Activated naive CD8-positive, alpha-beta T cell (primary cell): ENCODE measurements around the gene CSNK1G2.

ENCODE experiments used
- H3K27ac Mint-ChIP-seq: one replicate; pipeline ENCODE4 v1.8.0; 2021; ENCODE audit warnings: mixed read lengths
- H3K27me3 Mint-ChIP-seq: one replicate; pipeline ENCODE4 v1.8.0; 2021; ENCODE audit warnings: mixed read lengths
- H3K36me3 Mint-ChIP-seq: one replicate; pipeline ENCODE4 v1.8.0; 2021; ENCODE audit warnings: mixed read lengths
- H3K4me1 Mint-ChIP-seq: one replicate; pipeline ENCODE4 v1.8.0; 2021; ENCODE audit warnings: low read depth, mixed read lengths
- H3K4me3 Mint-ChIP-seq: one replicate; pipeline ENCODE4 v1.8.0; 2021; ENCODE audit warnings: mild to moderate bottlenecking, mixed read lengths
- H3K9me3 Mint-ChIP-seq: one replicate; pipeline ENCODE4 v1.8.0; 2021; ENCODE audit warnings: low read depth, mixed read lengths

The CSNK1G2 gene

DNA sequence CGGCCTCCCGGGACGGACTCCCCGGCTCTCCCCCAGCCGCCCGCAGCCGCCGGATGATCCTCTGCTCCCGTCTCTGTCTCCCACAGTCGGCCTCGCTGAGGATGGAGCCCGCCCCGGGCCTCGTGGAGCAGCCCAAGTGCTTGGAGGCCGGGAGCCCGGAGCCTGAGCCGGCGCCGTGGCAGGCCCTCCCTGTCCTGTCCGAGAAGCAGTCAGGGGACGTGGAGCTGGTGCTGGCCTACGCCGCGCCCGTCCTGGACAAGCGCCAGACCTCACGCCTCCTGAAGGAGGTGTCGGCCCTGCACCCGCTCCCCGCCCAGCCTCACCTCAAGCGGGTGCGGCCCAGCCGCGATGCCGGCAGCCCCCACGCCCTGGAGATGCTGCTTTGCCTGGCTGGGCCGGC, 29.0 kb upstream of the CSNK1G2 start:
- Mint-ChIP-seq H3K4me1 (peaks cover 19% of the 10 kb centered on the region), H3K27ac (no peak overlapping the region), H3K36me3 (no peaks in the 10 kb centered on the region), H3K4me3 (no peak overlapping the region), H3K9me3 (no peaks in the 10 kb centered on the region), H3K27me3 (no peaks in the 10 kb centered on the region)

DNA sequence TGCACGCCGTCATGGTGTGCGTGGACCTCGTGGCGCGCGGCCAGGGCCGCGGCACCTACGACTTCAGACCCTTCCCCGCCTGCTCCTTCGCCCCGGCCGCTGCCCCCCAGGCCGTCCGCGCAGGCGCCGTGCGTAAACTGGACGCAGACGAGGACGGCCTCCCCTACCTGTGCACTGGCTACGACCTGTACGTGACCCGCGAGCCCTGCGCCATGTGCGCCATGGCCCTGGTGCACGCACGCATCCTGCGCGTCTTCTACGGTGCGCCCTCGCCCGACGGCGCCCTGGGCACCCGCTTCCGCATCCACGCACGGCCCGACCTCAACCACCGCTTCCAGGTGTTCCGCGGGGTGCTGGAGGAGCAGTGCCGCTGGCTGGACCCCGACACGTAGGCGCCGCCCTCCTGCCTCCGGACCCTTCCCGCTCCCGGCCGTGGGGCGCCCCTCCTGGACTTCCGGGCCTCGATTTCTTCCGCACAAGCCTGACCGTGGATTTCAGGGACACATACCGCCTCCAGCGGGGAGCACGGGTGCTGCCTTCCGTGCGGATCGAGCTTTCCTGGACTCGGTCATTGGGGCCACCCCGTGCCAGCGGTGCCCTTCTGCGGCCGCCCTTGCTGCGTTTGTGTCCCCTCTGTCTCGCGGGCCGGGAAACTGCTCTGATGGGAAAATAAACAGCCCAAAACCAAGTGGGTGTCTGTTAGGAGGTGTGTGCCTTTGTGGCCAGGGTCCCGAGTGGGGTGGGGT, 28.0 kb upstream of the CSNK1G2 start:
- Mint-ChIP-seq H3K9me3 (no peaks in the 10 kb centered on the region), H3K4me3 (no peak overlapping the region), H3K27ac (no peak overlapping the region), H3K36me3 (no peaks in the 10 kb centered on the region), H3K27me3 (no peaks in the 10 kb centered on the region), H3K4me1 (peaks cover 16% of the 10 kb centered on the region)

DNA sequence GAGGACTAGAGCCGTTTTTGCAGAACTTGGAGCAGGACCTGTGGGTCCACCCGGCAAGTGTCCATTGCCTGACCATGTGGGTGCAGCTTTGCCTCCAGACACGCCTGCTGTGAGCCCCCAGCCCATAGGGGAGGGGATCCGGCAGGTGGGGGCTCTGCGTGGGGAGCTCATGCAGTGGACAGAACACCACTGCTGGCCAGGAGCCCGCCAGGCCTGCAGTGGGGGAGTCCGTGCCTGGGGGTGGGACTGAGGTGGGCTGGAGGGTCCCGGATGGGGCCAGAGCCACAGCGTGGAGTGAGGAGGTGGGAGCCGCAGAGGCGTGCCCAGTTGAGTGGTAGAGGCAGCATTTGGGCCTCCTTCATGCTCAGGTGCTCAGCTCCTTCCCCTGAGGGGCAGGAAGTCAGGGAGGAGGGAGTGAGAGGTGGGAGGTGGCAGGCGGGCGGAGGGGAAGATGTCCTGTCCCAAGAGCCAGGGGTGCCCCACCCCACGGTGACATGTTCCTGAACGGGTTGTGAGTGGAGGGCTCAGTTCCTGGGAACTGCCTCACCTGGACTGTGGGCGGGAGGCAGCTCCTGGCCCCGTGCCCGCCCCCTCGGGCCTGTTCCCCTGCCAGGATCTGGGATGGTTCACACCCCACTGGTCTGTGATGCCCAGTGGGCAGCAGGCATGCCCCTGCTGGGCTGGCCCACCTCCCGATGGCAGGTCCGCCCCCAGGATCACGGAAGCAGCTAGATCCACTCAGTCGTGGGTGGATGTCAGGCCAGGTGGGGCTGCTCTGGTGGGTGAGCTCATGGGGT, 27.0 kb upstream of the CSNK1G2 start:
- Mint-ChIP-seq H3K27ac (no peak overlapping the region), H3K9me3 (no peaks in the 10 kb centered on the region), H3K36me3 (no peaks in the 10 kb centered on the region), H3K27me3 (no peaks in the 10 kb centered on the region), H3K4me3 (no peak overlapping the region), H3K4me1 (peaks cover 11% of the 10 kb centered on the region)

DNA sequence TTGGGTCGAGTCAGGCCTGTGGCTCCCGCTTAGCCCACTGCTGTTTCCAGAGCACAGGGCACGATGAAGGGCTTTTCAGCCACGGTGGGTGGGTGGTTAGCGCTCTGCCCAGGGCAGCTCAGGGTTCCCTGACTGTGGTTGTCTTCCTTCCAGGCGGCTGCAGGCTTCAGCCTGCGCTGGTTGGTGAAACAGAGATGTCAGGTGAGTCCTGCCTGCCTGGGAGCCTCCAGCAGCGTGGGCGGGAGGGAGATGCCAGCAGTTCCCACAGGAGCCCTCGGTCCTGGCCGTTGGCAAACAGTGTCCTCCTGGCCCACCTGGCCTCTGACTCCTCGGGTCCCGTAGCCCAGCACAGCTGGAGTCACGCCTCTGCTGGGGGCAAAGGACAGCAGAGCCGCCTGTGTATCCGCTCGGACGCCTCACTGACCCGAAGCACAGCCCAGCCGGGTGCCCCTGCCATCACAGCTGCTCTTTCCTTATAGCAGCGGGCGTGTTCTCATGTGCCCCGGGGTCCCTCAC, 26.1 kb upstream of the CSNK1G2 start:
- H3K27ac Mint-ChIP-seq, result no peak overlapping the region
- H3K27me3 Mint-ChIP-seq, result no peaks in the 10 kb centered on the region
- H3K9me3 Mint-ChIP-seq, result no peaks in the 10 kb centered on the region
- H3K4me1 Mint-ChIP-seq, result peaks cover 4% of the 10 kb centered on the region
- no peak overlapping the region for H3K4me3 Mint-ChIP-seq
- no peaks in the 10 kb centered on the region for H3K36me3 Mint-ChIP-seq

DNA sequence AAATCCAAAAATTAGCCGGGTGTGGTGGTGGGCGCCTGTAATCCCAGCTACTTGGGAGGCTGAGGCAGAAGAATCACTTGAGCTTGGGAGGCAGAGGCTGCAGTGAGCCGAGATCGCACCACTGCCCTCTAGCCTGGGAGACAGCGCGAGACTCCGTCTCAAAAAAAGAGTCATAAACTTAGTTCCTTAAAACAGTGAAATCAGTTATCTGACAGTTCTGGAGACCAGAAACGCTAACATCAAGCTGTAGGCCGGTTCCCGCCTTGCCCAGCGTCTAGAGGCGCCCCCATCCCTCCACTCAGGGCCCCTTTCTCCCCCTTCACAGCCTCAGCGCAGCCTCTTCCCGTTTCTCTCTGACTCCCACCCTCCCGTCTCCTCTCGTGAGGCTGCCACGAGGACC, 23.8 kb upstream of the CSNK1G2 start:
- H3K27me3 Mint-ChIP-seq, result no peaks in the 10 kb centered on the region

DNA sequence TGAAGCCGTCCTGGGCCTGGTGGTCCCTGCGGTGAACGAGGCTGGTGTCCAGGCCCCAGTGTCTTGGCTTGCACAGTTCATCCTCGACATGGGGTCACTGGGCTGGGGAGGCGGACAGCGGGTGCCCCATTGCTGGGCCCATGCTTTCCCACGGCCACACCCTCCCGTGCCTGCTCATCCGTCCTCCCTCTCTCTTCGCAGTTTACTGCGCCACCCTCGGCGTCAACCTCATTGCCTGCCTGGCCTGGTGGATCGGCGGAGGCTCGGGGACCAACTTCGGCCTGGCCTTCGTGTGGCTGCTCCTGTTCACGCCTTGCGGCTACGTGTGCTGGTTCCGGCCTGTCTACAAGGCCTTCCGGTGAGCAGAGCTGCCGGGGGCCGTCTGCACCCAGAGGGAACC, 23.0 kb upstream of the CSNK1G2 start:
- no peak overlapping the region for H3K4me3 Mint-ChIP-seq
- no peaks in the 10 kb centered on the region for H3K9me3 Mint-ChIP-seq

More for the DNA sequence above, 23.8 kb upstream of the CSNK1G2 start:
- Mint-ChIP-seq H3K9me3 (no peaks in the 10 kb centered on the region), H3K4me3 (no peak overlapping the region), H3K4me1 (no peaks in the 10 kb centered on the region), H3K27ac (no peak overlapping the region), H3K36me3 (no peaks in the 10 kb centered on the region)

DNA sequence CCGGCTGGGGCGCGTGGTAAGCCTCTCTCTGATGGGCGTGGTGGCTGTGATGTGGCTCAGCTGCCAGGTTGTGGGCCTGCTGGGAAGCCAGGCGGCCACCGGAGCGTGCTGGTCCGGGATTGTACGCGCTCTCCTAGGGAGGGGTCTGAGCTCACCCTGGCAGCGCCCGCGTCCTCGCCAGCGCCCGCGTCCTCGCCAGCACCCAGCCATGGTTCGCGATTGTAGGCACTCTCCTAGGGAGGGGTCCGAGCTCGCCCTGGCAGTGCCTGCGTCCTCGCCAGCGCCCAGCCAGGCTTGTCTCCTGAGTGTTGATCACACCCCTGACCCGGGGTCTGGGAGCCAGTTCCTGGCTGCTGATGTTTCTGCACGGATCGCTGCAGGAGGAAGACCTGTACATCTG, 22.0 kb upstream of the CSNK1G2 start:
- Mint-ChIP-seq H3K4me1 (no peaks in the 10 kb centered on the region), H3K9me3 (no peaks in the 10 kb centered on the region), H3K27ac (no peak overlapping the region), H3K36me3 (no peaks in the 10 kb centered on the region), H3K4me3 (no peak overlapping the region), H3K27me3 (no peaks in the 10 kb centered on the region)

More for the DNA sequence above, 23.0 kb upstream of the CSNK1G2 start:
- Mint-ChIP-seq H3K27me3 (no peaks in the 10 kb centered on the region), H3K4me1 (no peaks in the 10 kb centered on the region), H3K27ac (no peak overlapping the region), H3K36me3 (no peaks in the 10 kb centered on the region)

DNA sequence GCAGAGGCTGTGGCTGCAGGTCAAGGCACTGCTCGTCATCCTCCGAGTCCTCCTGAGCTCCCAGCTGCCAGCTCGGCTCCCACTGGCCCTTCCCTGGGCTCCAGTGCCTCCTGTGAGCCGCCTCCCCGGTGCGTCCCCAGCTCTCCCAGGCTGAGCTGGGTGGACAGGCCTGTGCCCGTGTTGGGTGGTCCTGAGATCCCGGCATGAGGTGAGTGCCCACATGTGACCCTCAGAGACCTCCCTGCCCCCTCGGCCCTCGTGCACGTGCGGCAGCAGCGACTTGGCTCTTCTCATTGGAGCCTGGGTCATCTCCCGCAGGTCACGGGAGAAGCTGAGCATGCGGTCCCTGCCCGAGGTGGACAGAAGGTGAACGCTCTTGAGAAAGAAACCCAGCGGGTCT, 20.3 kb upstream of the CSNK1G2 start:
- H3K9me3 Mint-ChIP-seq, result no peaks in the 10 kb centered on the region
- no peaks in the 10 kb centered on the region for H3K36me3 Mint-ChIP-seq
- no peaks in the 10 kb centered on the region for H3K4me1 Mint-ChIP-seq
- no peak overlapping the region for H3K4me3 Mint-ChIP-seq
- H3K27me3 Mint-ChIP-seq, result no peaks in the 10 kb centered on the region
- H3K27ac Mint-ChIP-seq, result no peak overlapping the region

DNA sequence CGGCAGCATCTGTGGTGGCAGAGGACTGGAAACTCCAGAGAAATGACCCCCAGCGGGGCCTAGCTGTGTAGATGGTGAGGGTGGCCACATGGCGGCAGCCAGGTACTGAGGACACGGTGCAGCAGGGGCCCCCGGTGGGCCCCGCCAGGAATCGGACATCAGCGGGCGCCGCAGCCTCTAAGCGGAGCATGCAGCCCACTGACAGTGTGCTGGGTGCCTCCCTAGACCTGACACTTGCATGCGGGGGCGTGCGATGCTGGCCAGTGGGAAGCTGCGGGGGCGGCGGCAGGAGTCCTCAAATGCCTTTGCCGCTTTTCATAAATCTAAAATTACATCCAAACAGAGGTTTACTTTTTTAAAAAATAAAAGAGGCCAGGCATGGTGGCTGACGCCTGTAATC, 19.6 kb upstream of the CSNK1G2 start:
- Mint-ChIP-seq H3K27me3 (no peaks in the 10 kb centered on the region), H3K27ac (no peak overlapping the region), H3K36me3 (no peaks in the 10 kb centered on the region), H3K4me1 (no peaks in the 10 kb centered on the region), H3K9me3 (no peaks in the 10 kb centered on the region), H3K4me3 (no peak overlapping the region)

DNA sequence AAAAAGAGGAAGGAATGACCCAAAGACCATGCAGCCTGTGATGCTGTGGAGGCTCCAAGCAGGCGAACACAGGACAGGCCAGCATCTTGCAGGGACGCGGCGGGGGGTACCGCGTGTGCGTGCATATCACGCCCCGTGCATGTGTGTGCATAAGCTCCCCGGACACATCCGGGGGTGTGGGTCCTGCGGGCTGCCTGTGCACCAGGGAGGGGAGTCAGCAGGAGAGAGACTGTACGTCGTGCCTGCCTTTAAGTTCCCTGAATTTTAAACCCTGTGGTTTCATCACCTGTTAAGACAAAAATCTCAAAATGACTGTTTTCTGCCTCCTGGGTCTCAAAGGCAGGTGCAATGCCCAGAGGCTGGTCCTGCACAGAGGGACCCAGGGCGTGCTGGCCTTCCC, 19.1 kb upstream of the CSNK1G2 start:
- no peaks in the 10 kb centered on the region for H3K9me3 Mint-ChIP-seq

DNA sequence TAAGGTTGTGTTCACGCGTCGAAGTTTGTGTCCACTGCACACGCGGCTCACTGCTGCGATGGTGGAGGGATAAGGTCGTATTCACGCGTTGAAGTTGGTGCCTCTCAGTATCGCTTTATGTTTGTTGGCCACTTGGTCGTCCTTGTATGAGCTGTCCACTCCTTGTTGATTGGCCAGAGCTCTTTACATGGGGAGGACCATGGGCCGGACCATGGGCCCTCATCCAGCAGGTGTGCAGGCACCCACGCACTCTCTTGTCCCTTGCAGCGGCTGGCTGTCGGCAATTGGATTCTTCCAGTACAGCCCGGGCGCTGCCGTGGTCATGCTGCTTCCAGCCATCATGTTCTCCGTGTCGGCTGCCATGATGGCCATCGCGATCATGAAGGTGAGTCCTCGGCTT, 18.2 kb upstream of the CSNK1G2 start:
- Mint-ChIP-seq H3K27ac (no peak overlapping the region), H3K27me3 (no peaks in the 10 kb centered on the region), H3K4me1 (peaks cover 3% of the 10 kb centered on the region), H3K4me3 (no peak overlapping the region), H3K36me3 (no peaks in the 10 kb centered on the region), H3K9me3 (no peaks in the 10 kb centered on the region)

More for the DNA sequence above, 19.1 kb upstream of the CSNK1G2 start:
- Mint-ChIP-seq H3K4me1 (no peaks in the 10 kb centered on the region), H3K36me3 (no peaks in the 10 kb centered on the region), H3K27me3 (no peaks in the 10 kb centered on the region), H3K27ac (no peak overlapping the region), H3K4me3 (no peak overlapping the region)

DNA sequence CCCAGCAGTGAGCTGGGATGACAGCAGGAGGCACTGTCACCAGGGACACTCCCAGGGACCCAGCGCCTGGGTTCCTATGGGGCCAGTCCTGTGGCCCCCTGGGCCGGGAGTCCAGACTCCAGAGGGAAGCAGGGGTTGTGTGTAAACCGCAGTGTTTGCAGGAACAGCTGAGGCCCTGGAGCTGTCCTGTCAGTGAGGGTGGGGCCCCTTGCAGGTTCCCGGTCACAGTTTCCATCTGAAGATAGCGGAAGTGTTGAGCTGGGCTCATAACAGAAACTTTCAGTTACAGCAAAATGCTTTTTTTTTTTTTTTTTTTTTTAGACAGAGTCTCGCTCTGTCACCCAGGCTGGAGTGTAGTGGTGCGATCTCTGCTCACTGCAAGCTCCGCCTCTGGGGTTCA, 17.7 kb upstream of the CSNK1G2 start:
- peaks cover 5% of the 10 kb centered on the region for H3K4me1 Mint-ChIP-seq
- no peaks in the 10 kb centered on the region for H3K27me3 Mint-ChIP-seq
- H3K27ac Mint-ChIP-seq, result no peak overlapping the region
- no peaks in the 10 kb centered on the region for H3K9me3 Mint-ChIP-seq
- no peak overlapping the region for H3K4me3 Mint-ChIP-seq
- H3K36me3 Mint-ChIP-seq, result no peaks in the 10 kb centered on the region

DNA sequence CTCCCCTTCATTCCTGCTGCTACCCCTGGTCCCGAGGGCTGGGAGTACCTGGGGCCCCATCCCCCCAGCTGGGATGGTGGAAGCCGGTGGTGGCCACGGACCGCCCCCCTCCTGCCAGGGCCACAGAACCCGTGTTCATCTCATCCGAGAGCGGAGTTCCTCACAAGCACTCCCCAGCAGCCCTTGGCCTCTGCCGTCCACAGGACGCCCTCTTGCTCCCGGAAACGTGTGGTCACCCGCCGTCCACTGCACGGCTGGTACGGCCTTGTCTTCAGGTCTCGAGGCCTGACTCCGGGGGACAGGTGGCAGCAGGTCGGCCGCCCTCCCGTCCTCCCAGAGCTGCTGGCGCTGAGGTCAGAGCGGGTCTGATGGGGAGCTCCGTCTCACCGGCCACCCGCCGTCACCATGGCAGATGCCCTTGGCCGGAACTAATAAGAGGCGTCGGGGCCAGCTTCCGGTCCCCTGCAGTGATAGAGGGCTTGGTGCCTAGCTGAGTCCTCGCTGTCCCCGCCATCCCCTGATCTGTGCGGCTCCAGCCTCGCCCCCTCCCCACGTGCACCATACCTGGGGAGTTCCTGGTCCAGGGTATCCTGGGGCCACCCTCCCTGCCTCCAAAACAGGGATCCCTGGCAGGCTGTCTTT, 16.5 kb upstream of the CSNK1G2 start:
- no peaks in the 10 kb centered on the region for H3K9me3 Mint-ChIP-seq
- H3K36me3 Mint-ChIP-seq, result no peaks in the 10 kb centered on the region
- H3K27me3 Mint-ChIP-seq, result no peaks in the 10 kb centered on the region
- peaks cover 6% of the 10 kb centered on the region for H3K4me1 Mint-ChIP-seq
- no peak overlapping the region for H3K4me3 Mint-ChIP-seq
- H3K27ac Mint-ChIP-seq, result no peak overlapping the region

DNA sequence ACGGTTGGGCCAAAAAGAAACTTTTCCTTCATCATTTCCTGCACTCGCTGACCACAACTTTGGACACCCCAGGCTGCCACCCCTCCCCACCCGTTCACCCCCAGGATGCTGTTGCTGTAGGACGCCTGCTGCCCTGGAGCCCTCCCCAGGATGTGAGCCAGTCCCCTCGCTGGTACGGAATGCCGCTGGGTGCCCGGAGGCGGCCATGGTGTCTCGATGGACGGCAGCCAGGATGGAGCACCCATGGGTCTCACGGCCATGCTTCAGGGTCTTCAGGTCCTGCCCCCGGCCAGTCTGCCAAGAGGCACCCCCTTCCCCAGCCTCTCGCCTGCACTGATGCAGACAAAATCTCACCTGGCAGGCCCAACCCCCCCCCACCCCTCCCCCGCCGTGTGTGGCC, 15.4 kb upstream of the CSNK1G2 start:
- Mint-ChIP-seq H3K27me3 (no peaks in the 10 kb centered on the region), H3K9me3 (no peaks in the 10 kb centered on the region), H3K36me3 (no peaks in the 10 kb centered on the region), H3K4me1 (peaks cover 10% of the 10 kb centered on the region), H3K27ac (no peak overlapping the region), H3K4me3 (no peak overlapping the region)
